ENCODE results near the gene STX4.

The STX4 gene

DNA sequence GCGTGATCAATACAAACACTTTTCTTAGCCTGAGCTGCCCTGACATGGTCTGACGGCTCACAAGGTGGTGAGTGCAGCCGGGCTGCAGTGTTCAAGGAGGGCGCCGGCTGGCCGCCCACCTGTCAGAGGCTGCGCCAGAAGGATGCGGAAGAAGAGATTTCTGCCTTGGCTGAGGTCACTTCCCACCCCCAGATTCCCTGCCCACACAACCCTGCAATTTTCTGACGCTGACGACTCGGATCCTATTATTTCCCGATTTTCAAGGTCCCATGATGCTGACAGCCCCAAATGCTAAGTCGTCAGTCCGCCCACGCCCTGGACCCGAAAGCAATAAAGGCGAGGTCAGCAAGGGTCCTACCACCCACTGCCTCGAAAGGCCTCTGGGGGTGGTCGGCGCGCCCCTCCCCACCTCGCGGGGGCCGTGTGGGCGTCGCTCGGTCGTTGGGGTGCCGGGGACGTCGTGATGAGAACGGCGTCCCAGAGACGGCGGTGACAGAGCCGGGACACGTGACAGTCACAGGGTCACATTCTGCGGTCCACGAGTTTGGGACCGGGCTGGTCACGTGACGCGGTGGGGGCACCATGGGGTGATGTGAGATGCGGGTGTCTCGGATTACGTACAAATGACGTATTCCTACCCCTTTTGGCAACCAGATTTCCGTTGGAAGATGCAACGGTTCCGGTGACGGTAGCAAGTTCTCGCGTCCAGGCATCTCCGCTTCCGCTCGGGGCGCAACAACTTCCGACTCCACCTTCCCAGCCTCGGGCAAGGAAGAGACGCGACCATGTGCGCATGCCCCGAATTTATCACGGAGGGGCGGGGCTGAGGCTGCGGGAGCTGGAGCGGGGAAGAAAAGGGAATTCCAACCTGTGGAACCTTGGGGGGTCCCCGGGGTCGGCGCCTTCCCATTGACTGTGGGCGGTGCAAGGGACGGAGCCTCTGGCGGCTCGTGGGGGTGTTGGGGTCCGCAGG is at the start of gene STX4:
TSS of gene STX4 (plus strand) at position 823 of the 973 bp plus-strand sequence. CDS start 248 bp downstream, outside the sequence.
- DNase-seq: peak; percentile 96

DNA sequence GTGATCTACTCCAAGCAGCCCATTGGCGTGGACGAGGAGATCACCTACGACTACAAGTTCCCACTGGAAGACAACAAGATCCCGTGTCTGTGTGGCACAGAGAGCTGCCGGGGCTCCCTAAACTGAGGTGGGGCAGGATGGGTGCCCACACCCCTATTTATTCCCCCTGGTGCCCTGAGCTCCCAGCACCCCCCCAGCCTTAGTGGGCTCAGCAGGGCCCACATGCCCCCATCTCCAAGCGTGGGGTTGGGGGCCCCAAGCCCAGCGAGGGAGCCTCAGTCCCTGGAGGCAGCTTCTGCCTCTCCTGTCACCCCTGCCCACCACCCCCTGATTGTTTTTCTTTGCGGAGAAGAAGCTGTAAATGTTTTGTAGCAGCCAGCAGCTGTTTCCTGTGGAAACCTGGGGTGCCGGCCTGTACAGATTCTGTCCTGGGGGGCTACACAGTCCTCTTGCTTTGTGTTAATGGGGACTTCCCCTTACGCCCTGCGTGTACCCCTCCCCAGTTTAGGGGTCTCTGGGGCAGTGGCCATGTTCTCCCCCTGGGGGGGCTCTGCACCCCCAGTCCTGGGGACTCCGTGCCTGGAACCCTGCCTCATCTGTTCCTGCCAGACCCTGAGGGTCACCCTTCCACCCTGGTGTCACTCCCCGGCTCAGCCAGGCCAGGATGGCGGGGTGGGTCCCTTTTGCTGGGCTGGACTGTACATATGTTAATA is 49.3 kb upstream of the STX4 start:
- no peak for DNase-seq

- DNase-seq: peak; percentile 66
Observed at GRCh38 chr16:30984669-30985400, 48.5 kb upstream of the STX4 start, which contains the start of gene HSD3B7. Gene HSD3B7, plus strand, starts transcription at chr16:30985207. Its CDS starts 452 bp downstream, at chr16:30985659.

- DNase-seq: peak; percentile 80
Observed at GRCh38 chr16:30985401-30986128, 47.8 kb upstream of the STX4 start.

- no peak for DNase-seq
Observed at GRCh38 chr16:30986129-30986991, 47.0 kb upstream of the STX4 start.

- DNase-seq: no peak
Observed at GRCh38 chr16:30987581-30988190, 45.7 kb upstream of the STX4 start.

DNA sequence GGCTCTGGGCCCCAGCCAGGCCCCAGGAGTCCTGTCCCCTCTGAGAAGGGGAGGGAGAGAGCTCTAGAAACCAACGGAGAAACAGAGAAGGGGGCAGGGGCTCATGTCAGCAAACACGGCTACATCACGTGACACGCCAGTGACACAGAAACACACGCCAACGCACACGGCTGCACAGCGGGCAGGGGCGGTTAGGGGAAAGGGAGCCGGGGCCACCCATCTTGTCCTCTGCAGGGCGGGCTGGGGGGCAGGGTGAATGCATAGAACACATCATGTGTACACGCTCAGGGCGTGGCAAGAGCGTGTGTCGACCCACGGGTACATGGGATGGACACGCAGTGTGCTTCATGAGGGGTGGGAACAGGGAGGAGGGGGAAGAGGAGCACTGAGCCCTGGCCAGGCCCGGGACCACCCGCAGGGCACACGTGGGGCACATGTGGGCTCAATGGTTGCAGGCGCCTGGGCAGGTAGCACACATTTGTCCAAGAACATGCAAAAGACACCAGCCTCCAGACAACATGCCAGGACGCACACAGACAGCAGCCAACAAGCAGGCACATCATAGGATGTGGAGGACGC is 43.8 kb upstream of the STX4 start:
- no peak for DNase-seq

- DNase-seq: no peak
Observed at GRCh38 chr16:30990105-30990504, 43.3 kb upstream of the STX4 start.

DNA sequence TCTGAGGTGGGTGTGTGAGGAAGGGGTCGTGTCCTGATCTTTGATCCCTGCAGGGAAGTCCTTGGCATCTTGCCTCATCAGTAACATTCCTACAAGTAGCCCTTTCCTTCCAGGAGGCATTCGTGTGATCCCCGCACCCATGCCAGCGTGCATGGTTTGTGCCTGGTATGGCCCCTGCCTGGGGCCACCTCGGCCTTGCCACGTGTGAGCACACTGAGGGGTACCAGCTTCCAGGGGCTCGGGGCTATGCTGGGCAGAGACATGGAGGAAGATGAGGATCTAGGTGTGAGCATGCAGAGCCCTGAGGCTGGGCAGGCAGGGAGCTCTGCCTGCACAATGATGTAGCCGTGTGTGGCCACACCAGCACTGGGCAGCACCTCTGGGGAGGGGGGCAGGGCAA is 42.3 kb upstream of the STX4 start:
- no peak for DNase-seq

- no peak for DNase-seq
Observed at GRCh38 chr16:30992276-30992780, 41.0 kb upstream of the STX4 start.

DNA sequence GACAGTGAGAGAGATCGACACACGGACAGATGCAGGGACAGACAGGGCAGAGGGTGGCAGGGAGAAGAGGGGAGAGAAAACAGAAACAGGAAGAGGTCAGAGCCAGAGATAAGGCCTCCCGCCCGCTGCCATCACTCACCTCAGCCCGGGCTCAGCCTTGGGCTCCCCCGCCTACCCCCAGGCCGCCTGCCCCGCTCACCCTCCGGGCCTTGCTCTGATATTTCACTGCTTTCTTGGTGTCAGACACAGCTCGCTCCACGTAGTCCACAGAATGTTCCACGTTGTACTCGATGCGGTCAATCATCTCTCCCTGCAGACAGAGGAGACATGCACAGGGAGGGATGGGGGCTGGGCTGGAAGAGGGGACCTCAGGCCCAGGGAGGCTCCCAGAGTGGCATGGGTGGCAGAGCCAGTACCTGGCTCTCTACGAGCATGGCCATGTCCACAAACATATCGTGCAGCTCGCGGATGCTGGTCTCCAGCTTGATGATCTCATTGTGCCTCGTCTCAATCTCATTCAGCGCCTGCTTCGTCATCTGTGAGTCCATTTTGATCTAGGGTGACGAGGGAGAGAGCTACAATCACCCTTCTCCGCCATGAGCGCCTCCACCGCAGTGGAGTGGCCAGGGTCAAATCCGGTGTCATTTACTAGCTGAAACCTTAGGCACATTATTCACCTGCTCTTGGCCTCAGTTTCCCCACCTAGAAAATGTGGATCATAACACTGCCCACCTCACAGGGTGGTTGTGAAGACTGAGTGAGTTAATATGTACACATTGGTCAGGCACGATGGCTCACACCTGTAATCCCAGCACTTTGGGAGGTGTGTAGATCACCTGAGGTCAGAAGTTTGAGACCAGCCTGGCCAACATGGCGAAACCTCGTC is 40.2 kb upstream of the STX4 start:
- DNase-seq: no peak

- no peak for DNase-seq
Observed at GRCh38 chr16:30995927-30996323, 37.4 kb upstream of the STX4 start.

- DNase-seq: no peak
Observed at GRCh38 chr16:30996324-30996984, 36.9 kb upstream of the STX4 start.

GRCh38 chr16:30996985-30997724 is 36.2 kb upstream of the STX4 start:
- DNase-seq: peak; percentile 44

DNA sequence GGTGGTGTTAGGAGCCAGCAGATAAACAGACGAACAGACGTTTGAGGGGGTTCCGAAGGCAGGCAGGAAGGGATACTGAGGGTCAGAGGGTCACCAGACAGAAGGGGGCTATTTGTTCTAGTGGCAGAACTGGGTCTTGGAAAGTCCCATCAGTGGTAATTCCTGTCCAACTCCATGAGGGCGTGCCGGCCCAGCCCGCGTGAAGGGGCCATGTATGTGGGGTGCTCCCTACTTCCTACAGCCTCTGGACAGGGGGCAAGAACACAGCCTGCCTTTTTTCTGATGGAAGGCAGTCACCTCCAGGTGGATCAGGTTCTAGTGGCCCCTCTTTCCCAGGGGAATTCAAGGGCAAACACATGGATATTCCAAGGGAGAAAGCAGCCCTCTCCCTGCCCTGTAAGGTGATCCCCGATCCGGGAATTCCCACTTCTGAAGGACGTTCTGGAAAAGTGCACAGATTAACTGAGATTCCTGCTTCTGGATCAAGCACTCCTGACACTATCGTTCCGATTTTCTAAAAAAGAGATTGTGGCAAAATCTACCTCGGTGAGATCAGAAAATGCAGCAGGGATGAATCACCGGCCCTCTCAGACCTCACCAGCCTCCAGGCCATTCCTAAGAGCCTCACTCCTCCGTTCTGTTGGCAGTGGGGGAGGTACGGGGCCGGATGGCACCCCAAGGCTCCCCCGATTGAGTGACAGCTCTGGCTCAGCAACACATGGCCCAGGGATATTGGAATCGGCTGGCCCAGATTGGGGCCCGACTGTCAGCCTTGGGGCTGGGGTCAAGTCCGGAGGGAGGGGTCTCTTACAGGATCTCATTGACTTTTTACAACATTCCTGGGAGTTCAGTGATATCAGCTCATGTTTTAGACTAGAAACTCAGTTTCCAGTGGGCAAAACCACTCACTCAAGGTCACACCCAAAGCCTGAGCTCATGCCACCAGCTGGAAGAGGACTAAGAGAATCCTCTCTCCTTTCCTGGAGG is 35.3 kb upstream of the STX4 start:
- DNase-seq: peak; percentile 15
